Aorta (tissue), 5 donors: ENCODE results near the gene MAP7. TPM values are rescaled to one million over a fixed set of nuclear protein-coding genes. Genes with fewer than 3 reads are reported as not detected.
"Not testable (repeated sequence)": the region's sequence is repeated elsewhere in the genome, so short reads cannot be mapped to it uniquely, and the experiment has no call there.

Experiments used
- ATAC-seq: fragments of 200-7000 bp; cut with Tn5 transposase; one replicate; pipeline ENCODE4 v1.9.1; 2022; ENCODE audit warnings: moderate library complexity; ENCODE audit not compliant: low FRiP score
- DNase-seq, 2 donors: peaks; one replicate each; pipeline ENCODE4 v3.0.0-alpha.2; 2020
- H3K27ac ChIP-seq, 2 donors: one replicate each; pipeline ENCODE4 v1.5.1; 2013; ENCODE audit warnings: low read length in 2 of 2, mild to moderate bottlenecking in 2 of 2, moderate library complexity in 2 of 2, control low read depth in 1 of 2, inconsistent platforms in 1 of 2, low read depth in 1 of 2
- H3K27me3 ChIP-seq, 2 donors: one replicate each; pipeline ENCODE4 v1.6.1; 2013; ENCODE audit warnings: control low read depth in 1 of 2, low read length in 1 of 2, mild to moderate bottlenecking in 1 of 2, moderate library complexity in 1 of 2; ENCODE audit not compliant: insufficient read depth in 2 of 2, control insufficient read depth in 1 of 2
- H3K36me3 ChIP-seq, 2 donors: one replicate each; pipeline ENCODE4 v1.6.1; 2013; ENCODE audit warnings: control low read depth in 1 of 2, low read length in 1 of 2, mild to moderate bottlenecking in 1 of 2; ENCODE audit not compliant: insufficient read depth in 2 of 2, control insufficient read depth in 1 of 2
- H3K4me1 ChIP-seq, 2 donors: one replicate each; pipeline ENCODE4 v1.6.1; 2013; ENCODE audit warnings: low read length in 2 of 2, control low read depth in 1 of 2, mild to moderate bottlenecking in 1 of 2, moderate library complexity in 1 of 2; ENCODE audit not compliant: insufficient read depth in 2 of 2, control insufficient read depth in 1 of 2
- H3K4me3 ChIP-seq, 2 donors: one replicate each; pipeline ENCODE4 v1.5.1; 2013; ENCODE audit warnings: low read length in 2 of 2, control low read depth in 1 of 2, mild to moderate bottlenecking in 1 of 2
- H3K9me3 ChIP-seq: one replicate; pipeline ENCODE4 v1.6.1; 2013; ENCODE audit warnings: mild to moderate bottlenecking, low read length; ENCODE audit not compliant: control insufficient read depth
- WGBS, 2 donors: extraction: QIAGEN DNeasy Blood & Tissue Kit; methylation state at CpG; one replicate each; pipeline ENCODE4 v1.1.7; 2013; 5-methylcytosine and 5-hydroxymethylcytosine counted together
- intact Hi-C, 2 donors: fragments of 100-400 bp; cut with DNase I; formaldehyde crosslinking; loops; one replicate each; pipeline versions ENCODE4 v1.14.2 to v1.15.0; 2022
- polyA plus RNA-seq, 2 donors: library from polyadenylated mRNA; stranded (reverse); fragments of 200-250 nt; gene quantifications; one replicate each; pipeline ENCODE4 v1.2.3, GENCODE V29; 2013
- total RNA-seq, 2 donors: library from RNA; stranded (reverse); fragmentation: NEBNext Ultra II Directional; extraction: Animal tissue kit (Norgen Biotek cat#: 25700); gene quantifications; one replicate each; pipeline ENCODE4 v1.2.1, GENCODE V29; 2021
- donor health status: healthy with polysubstance abuse.
- donor health status: Bipolar disorder and iron deficiency.
- donor health status: DM: no; HTN: no; CAD: no.
- donor health status: DM: no; HTN: no; CAD: no.
- donor health status: DM: yes; HTN: yes; CAD: no.

MAP7 gene
- total and polyA plus RNA-seq, 4 donors: 2.5 to 5.3 (median 3.3) TPM

GRCh38 chr6:136404627-136405419 is 145.4 kb downstream of the MAP7 start:
- Histone ChIP-seq H3K9me3 (no peaks in the 10 kb centered on the region), H3K36me3 (no peaks in the 10 kb centered on the region), H3K27me3 (no peaks in the 10 kb centered on the region), H3K4me1 (no peaks in the 10 kb centered on the region), H3K27ac (no peak overlapping the region), H3K4me3 (no peak overlapping the region)
- no peak for DNase-seq
- ATAC-seq: no peak
- intact Hi-C loops: no loop called here
- WGBS, 2 donors: 93 to 94% methylated on average over 6 of the region's 6 CpGs

DNA sequence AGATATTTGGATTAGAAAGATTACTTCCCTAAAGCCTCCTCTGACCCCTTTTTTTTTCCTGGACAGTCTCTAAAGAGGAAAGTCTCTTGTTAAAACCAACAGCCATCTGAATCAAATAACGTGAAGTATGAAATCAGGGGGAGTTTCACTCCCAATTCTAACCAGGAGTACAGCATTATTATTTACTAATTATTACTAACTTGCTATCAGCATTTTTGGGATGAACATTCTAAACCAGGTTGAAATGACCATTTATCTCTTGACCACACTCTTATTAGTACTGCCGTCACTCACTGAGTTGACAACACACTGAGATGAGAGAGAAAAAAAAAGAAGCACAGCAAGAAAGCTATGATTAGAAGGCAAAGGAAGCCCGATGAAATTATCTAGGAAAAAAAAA is 146.2 kb downstream of the MAP7 start:
- Histone ChIP-seq H3K4me1 (no peaks in the 10 kb centered on the region), H3K27me3 (no peaks in the 10 kb centered on the region), H3K9me3 (no peaks in the 10 kb centered on the region), H3K27ac (no peak overlapping the region), H3K4me3 (no peak overlapping the region), H3K36me3 (no peaks in the 10 kb centered on the region)
- 80 to 86% methylated on average over 3 of the region's 3 CpGs for WGBS, 2 donors
- DNase-seq (no peak), ATAC-seq (no peak)
- intact Hi-C loops: no loop called here

DNA sequence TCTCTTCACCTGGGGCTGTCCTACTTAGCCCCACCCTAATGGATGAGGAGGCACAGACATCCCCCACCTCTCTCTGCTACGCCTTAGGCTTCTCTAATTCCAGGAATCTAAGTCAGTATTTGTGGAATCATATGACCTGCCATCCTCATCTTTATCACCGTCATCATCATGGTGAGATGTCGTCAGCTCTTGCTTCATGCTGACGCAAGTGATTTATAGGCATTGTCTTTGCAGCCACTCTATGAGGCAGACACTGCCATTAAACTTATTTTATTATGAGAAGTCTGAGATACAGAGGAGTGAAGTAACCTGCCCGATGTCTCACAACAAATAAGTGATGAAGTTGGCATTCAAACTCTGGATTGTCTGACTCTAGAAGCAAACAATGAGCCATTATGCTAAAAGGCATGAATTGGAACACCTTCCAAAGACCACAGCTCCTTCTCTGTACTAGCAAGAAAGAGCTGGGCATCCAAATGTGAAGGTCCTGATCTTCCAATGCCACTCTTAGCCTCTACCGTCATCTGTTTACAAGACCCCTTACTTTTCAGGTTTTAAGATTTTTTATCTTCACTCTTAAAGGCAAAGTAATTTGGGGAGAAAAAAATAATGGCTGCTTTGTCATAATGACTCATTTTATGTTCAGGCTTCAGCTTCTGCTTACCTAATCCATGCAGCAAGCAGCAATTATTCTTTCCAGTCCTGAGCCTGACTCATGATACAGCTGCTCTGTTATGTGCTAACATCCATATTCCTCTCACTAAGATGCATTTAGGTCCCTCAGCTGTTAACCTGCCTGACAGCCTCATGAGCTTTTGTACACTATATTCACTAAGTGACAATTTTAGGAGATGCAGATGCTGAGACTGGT is 146.9 kb downstream of the MAP7 start:
- H3K36me3 ChIP-seq: peaks cover 0 to 2% of the 10 kb centered on the region in 2 donors
- no peaks in the 10 kb centered on the region for H3K9me3 ChIP-seq
- no peak overlapping the region for H3K27ac ChIP-seq
- no peaks in the 10 kb centered on the region for H3K27me3 ChIP-seq
- ATAC-seq (no peak), DNase-seq (no peak)
- WGBS, 2 donors: 80 to 85% methylated on average over 6 of the region's 6 CpGs
- no peaks in the 10 kb centered on the region for H3K4me1 ChIP-seq
- no peak overlapping the region for H3K4me3 ChIP-seq
- intact Hi-C loops: no loop called here

DNA sequence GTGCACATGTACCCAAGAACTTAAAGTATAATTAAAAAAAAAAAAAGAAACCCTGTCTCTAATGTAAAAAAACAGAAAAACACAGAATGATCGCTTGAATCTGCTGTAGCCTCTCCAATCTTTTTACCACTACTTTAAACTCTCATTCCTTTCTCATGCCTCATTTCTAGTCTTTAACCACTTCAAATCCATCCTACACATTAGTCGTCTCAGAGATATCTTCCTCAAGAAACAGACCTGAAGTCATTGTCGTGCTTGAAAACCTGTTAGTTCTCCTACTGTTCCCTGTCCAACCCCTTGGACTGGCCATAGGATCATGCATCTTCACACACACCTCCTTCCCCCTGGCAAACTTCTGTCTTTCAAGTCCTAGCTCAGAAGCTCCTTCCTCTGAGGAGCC is 148.5 kb downstream of the MAP7 start:
- WGBS, 2 donors: 82 to 87% methylated on average over 3 of the region's 3 CpGs
- no peak for DNase-seq
- H3K9me3 ChIP-seq: no peaks in the 10 kb centered on the region
- no peak overlapping the region for H3K4me3 ChIP-seq
- no peak for ATAC-seq
- H3K36me3 ChIP-seq: peaks cover 0 to 2% of the 10 kb centered on the region in 2 donors
- no peaks in the 10 kb centered on the region for H3K4me1 ChIP-seq
- no peak overlapping the region for H3K27ac ChIP-seq
- intact Hi-C loops: no loop called here
- no peaks in the 10 kb centered on the region for H3K27me3 ChIP-seq

DNA sequence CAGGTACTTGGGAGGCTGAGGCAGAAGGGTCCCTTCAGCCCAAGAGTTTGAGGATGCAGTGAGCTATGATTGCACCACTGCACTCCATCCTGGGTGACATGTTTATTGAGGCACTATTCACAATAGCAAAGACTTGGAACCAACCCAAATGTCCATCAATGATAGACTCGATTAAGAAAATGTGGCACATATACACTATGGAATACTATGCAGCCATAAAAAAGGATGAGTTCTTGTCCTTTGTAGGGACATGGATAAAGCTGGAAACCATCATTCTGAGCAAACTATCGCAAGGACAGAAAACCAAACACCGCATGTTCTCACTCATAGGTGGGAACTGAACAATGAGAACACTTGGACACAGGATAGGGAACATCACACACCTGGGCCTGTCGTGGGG is 149.0 kb downstream of the MAP7 start:
- DNase-seq, intact Hi-C loops, ATAC-seq, H3K27ac ChIP-seq, H3K27me3 ChIP-seq, H3K36me3 ChIP-seq, H3K4me3 ChIP-seq, H3K9me3 ChIP-seq, H3K4me1 ChIP-seq: not testable (repeated sequence)
- WGBS, 2 donors: 92% methylated on average over 4 of the region's 4 CpGs

DNA sequence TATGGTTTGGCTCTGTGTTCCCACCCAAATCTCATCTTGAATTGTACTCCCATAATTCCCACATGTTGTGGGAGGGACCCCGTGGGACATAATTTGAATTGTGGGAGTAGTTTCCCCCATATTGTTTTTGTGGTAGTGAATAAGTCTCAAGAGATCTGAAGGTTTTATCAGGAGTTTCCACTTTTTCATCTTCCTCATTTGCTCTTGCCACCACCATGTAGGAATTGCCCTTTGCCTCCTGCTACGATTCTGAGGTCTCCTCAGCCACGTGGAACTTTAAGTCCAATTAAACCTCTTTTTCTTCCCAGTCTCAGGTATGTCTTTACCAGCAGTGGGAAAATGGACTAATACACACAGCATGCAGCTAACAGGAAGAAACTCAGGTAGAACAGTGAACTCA is 151.8 kb downstream of the MAP7 start:
- DNase-seq (no peak), ATAC-seq (no peak)
- intact Hi-C loops: no loop called here
- WGBS, 2 donors: 83 to 87% methylated on average over 3 of the region's 3 CpGs
- no peak overlapping the region for H3K27ac ChIP-seq
- peaks cover 0 to 2% of the 10 kb centered on the region in 2 donors for H3K36me3 ChIP-seq
- no peaks in the 10 kb centered on the region for H3K27me3 ChIP-seq
- H3K4me1 ChIP-seq: no peaks in the 10 kb centered on the region
- no peak overlapping the region for H3K4me3 ChIP-seq
- H3K9me3 ChIP-seq: no peaks in the 10 kb centered on the region

DNA sequence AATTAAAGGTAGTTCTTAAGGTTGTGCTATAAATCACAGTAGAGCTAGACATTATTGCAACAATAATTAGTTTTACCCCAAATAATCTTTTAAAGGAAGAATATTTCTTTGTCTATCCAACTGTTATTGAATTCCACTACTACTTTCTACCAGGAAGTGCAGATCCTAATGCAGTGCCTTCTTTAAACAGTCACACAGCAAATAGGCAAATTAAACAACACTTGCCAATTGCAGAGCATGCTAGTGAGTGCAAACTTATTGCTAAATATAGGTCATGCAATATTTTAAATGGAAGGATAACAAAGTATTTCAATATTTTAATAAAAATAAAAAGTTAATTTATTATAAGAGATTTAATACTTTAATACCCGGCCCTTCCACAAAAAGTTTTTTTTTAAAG is 153.3 kb downstream of the MAP7 start:
- intact Hi-C loops: no loop called here
- H3K9me3 ChIP-seq: no peaks in the 10 kb centered on the region
- H3K27ac ChIP-seq: no peak overlapping the region
- no peaks in the 10 kb centered on the region for H3K4me1 ChIP-seq
- WGBS, 2 donors: 89% methylated on average over 1 of the region's 1 CpG
- DNase-seq (no peak), ATAC-seq (no peak)
- H3K36me3 ChIP-seq: peaks cover 0 to 2% of the 10 kb centered on the region in 2 donors
- H3K27me3 ChIP-seq: no peaks in the 10 kb centered on the region
- no peak overlapping the region for H3K4me3 ChIP-seq

DNA sequence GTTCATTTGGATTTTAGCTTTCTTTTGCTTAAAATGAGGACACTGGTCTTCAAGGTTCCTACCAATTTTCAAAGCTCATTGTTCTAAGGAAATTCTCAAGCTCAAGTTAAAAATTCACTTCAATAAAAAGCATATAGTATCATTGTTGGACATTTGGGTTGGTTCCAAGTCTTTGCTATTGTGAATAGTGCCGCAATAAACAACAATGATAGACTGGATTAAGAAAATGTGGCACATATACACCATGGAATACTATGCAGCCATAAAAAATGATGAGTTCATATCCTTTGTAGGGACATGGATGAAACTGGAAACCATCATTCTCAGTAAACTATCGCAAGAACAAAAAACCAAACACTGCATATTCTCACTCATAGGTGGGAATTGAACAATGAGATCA is 159.3 kb downstream of the MAP7 start:
- DNase-seq, intact Hi-C loops, H3K36me3 ChIP-seq, H3K9me3 ChIP-seq, H3K4me1 ChIP-seq, H3K27me3 ChIP-seq, ATAC-seq, H3K4me3 ChIP-seq, H3K27ac ChIP-seq: not testable (repeated sequence)
- WGBS, 2 donors: 93 to 97% methylated on average over 1 of the region's 2 CpGs

DNA sequence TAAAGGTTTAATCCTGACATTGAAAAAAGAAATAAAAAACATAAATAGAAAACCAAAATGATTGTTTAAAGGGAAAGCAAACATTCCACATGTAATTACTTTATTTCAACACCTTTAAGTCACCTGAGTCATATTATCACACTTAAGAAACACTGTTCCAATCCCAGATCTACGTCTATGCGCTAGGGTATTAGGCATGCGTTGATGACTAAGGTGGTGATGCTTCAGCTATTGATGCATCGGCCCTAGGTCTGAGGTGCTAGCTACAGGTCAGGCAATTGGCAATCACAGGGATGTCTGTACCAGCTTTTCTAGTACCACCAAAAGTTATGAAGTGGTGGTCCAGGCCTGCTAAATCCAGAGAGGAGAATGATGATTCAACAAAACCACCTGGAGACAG is 162.9 kb downstream of the MAP7 start:
- Histone ChIP-seq H3K4me3 (no peak overlapping the region), H3K27ac (no peak overlapping the region), H3K9me3 (no peaks in the 10 kb centered on the region), H3K27me3 (no peaks in the 10 kb centered on the region), H3K4me1 (no peaks in the 10 kb centered on the region), H3K36me3 (no peaks in the 10 kb centered on the region)
- WGBS, 2 donors: 92 to 98% methylated on average over 4 of the region's 4 CpGs
- intact Hi-C loops: no loop called here
- DNase-seq (no peak), ATAC-seq (no peak)
